ENCODE data around the gene POLR2B.

- no peak for TF ChIP-seq CTCF (conservative IDR thresholded peaks at IDR 0.05; ENCODE audit: low read length)
- TF ChIP-seq EZH2phosphoT487 (IDR thresholded peaks at IDR 0.05; ENCODE audit: borderline replicate concordance, low read depth, low read length), result no peak
Measured at GRCh38 chr4:56953680-56954520, 24.8 kb upstream of the POLR2B start.

Measured in OCI-LY7 (cell line).